ENCODE data around the gene PLA2G4F.

Gene PLA2G4F

GRCh38 chr15:42163947-42164550 is 7.6 kb upstream of the PLA2G4F start:
- DNase-seq (ENCODE audit: low read depth in 2 of 2, low spot score in 1 of 2) = no peak

GRCh38 chr15:42163291-42163690 is 6.9 kb upstream of the PLA2G4F start:
- no peak for DNase-seq (ENCODE audit: low read depth in 2 of 2, low spot score in 1 of 2)

- DNase-seq (ENCODE audit: low read depth in 2 of 2, low spot score in 1 of 2) = no peak
Observed at GRCh38 chr15:42160136-42160535, 3.7 kb upstream of the PLA2G4F start.

- DNase-seq (ENCODE audit: low read depth in 2 of 2, low spot score in 1 of 2) = no peak
Observed at GRCh38 chr15:42159381-42160015, 3.1 kb upstream of the PLA2G4F start.

GRCh38 chr15:42158941-42159340 is 2.5 kb upstream of the PLA2G4F start:
- no peak for DNase-seq (ENCODE audit: low read depth in 2 of 2, low spot score in 1 of 2)

- no peak for DNase-seq (ENCODE audit: low read depth in 2 of 2, low spot score in 1 of 2)
Observed at GRCh38 chr15:42157981-42158765, 1.7 kb upstream of the PLA2G4F start.

GRCh38 chr15:42157381-42157780 is 945 bp upstream of the PLA2G4F start:
- DNase-seq (ENCODE audit: low read depth in 2 of 2, low spot score in 1 of 2) = no peak

- DNase-seq (ENCODE audit: low read depth in 2 of 2, low spot score in 1 of 2) = no peak
Observed at GRCh38 chr15:42155546-42156242, 742 bp downstream of the PLA2G4F start.

- DNase-seq (ENCODE audit: low read depth in 2 of 2, low spot score in 1 of 2) = no peak
Observed at GRCh38 chr15:42154956-42155355, 1.5 kb downstream of the PLA2G4F start.

GRCh38 chr15:42154212-42154941 is 2.1 kb downstream of the PLA2G4F start:
- no peak for DNase-seq (ENCODE audit: low read depth in 2 of 2, low spot score in 1 of 2)

- no peak for DNase-seq (ENCODE audit: low read depth in 2 of 2, low spot score in 1 of 2)
Observed at GRCh38 chr15:42153874-42154211, 2.6 kb downstream of the PLA2G4F start.

- DNase-seq (ENCODE audit: low read depth in 2 of 2, low spot score in 1 of 2) = no peak
Observed at GRCh38 chr15:42152921-42153698, 3.3 kb downstream of the PLA2G4F start.

- DNase-seq (ENCODE audit: low read depth in 2 of 2, low spot score in 1 of 2) = no peak
Observed at GRCh38 chr15:42152196-42152920, 4.1 kb downstream of the PLA2G4F start.

GRCh38 chr15:42151736-42152135 is 4.7 kb downstream of the PLA2G4F start:
- no peak for DNase-seq (ENCODE audit: low read depth in 2 of 2, low spot score in 1 of 2)

GRCh38 chr15:42151141-42151561 is 5.3 kb downstream of the PLA2G4F start:
- DNase-seq (ENCODE audit: low read depth in 2 of 2, low spot score in 1 of 2) = no peak

- no peak for DNase-seq (ENCODE audit: low read depth in 2 of 2, low spot score in 1 of 2)
Observed at GRCh38 chr15:42150219-42150970, 6.0 kb downstream of the PLA2G4F start.

- DNase-seq (ENCODE audit: low read depth in 2 of 2, low spot score in 1 of 2) = no peak
Observed at GRCh38 chr15:42149493-42150218, 6.8 kb downstream of the PLA2G4F start.

GRCh38 chr15:42148808-42149492 is 7.5 kb downstream of the PLA2G4F start:
- no peak for DNase-seq (ENCODE audit: low read depth in 2 of 2, low spot score in 1 of 2)

Data from stimulated activated CD8-positive, alpha-beta memory T cell treated with anti-CD3 and anti-CD28 coated beads, Interleukin-4, amount 100 ng/mL, for 1 hour (primary cell).